ENCODE measurements around the gene FBP1.
"Not testable (repeated sequence)": the region's sequence is repeated elsewhere in the genome, so short reads cannot be mapped to it uniquely, and the experiment has no call there.

The FBP1 gene

GRCh38 chr9:94568250-94568889 lies 70.9 kb downstream of the FBP1 start:
- H3K4me3 ChIP-seq (replicated peaks; ENCODE audit: low read depth, low read length): no peak overlapping the region
- TF ChIP-seq CTCF (IDR thresholded peaks at IDR 0.05; ENCODE audit: low read depth, low read length, missing control alignments): no peak
- no peak for DNase-seq (ENCODE audit: extremely low read depth, low read depth)

- no peak for TF ChIP-seq CTCF (IDR thresholded peaks at IDR 0.05; ENCODE audit: low read depth, low read length, missing control alignments)
- no peak overlapping the region for H3K4me3 ChIP-seq (replicated peaks; ENCODE audit: low read depth, low read length)
- DNase-seq (ENCODE audit: extremely low read depth, low read depth): no peak
Observed at GRCh38 chr9:94567271-94567670, 72.0 kb downstream of the FBP1 start.

- TF ChIP-seq CTCF (IDR thresholded peaks at IDR 0.05; ENCODE audit: low read depth, low read length, missing control alignments): no peak
- no peak for DNase-seq (ENCODE audit: extremely low read depth, low read depth)
- no peak overlapping the region for H3K4me3 ChIP-seq (replicated peaks; ENCODE audit: low read depth, low read length)
Observed at GRCh38 chr9:94566550-94566949, 72.8 kb downstream of the FBP1 start.

GRCh38 chr9:94564279-94564678 lies 75.0 kb downstream of the FBP1 start:
- not testable (repeated sequence) for H3K4me3 ChIP-seq (replicated peaks; ENCODE audit: low read depth, low read length); DNase-seq (ENCODE audit: extremely low read depth, low read depth)

- no peak overlapping the region for H3K4me3 ChIP-seq (replicated peaks; ENCODE audit: low read depth, low read length)
- TF ChIP-seq CTCF (IDR thresholded peaks at IDR 0.05; ENCODE audit: low read depth, low read length, missing control alignments): no peak
- DNase-seq (ENCODE audit: extremely low read depth, low read depth): no peak
Observed at GRCh38 chr9:94563548-94563947, 75.8 kb downstream of the FBP1 start.

- no peak overlapping the region for H3K4me3 ChIP-seq (replicated peaks; ENCODE audit: low read depth, low read length)
- DNase-seq (ENCODE audit: extremely low read depth, low read depth): no peak
- TF ChIP-seq CTCF (IDR thresholded peaks at IDR 0.05; ENCODE audit: low read depth, low read length, missing control alignments): no peak
Observed at GRCh38 chr9:94560237-94560636, 79.1 kb downstream of the FBP1 start.

GRCh38 chr9:94557376-94557775 lies 81.9 kb downstream of the FBP1 start:
- no peak for DNase-seq (ENCODE audit: extremely low read depth, low read depth)
- TF ChIP-seq CTCF (IDR thresholded peaks at IDR 0.05; ENCODE audit: low read depth, low read length, missing control alignments): no peak

More at GRCh38 chr9:94557376-94557775, 81.9 kb downstream of the FBP1 start:
- no peak overlapping the region for H3K4me3 ChIP-seq (replicated peaks; ENCODE audit: low read depth, low read length)
